Trophoblast cell (in vitro differentiated cells and primary cell): ENCODE measurements around the gene CXorf58.

Experiments used
- DNase-seq, 2 donors: peaks; one replicate each; pipeline ENCODE4 v3.0.0-alpha.2; 2016
- H2AFZ ChIP-seq: 2 replicates; pipeline ENCODE4 v1.6.1; 2013; ENCODE audit warnings: low read length, moderate library complexity, mild to moderate bottlenecking; ENCODE audit not compliant: insufficient read depth, poor library complexity
- H2AK5ac ChIP-seq: 2 replicates; pipeline ENCODE4 v1.6.1; 2013; ENCODE audit warnings: mild to moderate bottlenecking, low read length
- H2BK120ac ChIP-seq: 2 replicates; pipeline ENCODE4 v1.6.1; 2013; ENCODE audit warnings: low read length, mild to moderate bottlenecking, moderate library complexity; ENCODE audit not compliant: insufficient read depth, poor library complexity
- H2BK12ac ChIP-seq: 2 replicates; pipeline ENCODE4 v1.6.1; 2013; ENCODE audit warnings: mild to moderate bottlenecking, low read length, moderate library complexity
- H2BK5ac ChIP-seq: 2 replicates; pipeline ENCODE4 v1.6.1; 2013; ENCODE audit warnings: low read length, low read depth, moderate library complexity, mild to moderate bottlenecking; ENCODE audit not compliant: poor library complexity
- H3K14ac ChIP-seq: 2 replicates; pipeline ENCODE4 v1.6.1; 2013; ENCODE audit warnings: mild to moderate bottlenecking, low read length
- H3K18ac ChIP-seq: 2 replicates; pipeline ENCODE4 v1.6.1; 2013; ENCODE audit warnings: mild to moderate bottlenecking, low read length
- H3K23ac ChIP-seq: 2 replicates; pipeline ENCODE4 v1.6.1; 2013; ENCODE audit warnings: low read length
- H3K27ac ChIP-seq: 2 replicates; pipeline ENCODE4 v1.5.1; 2013; ENCODE audit warnings: low read depth, mild to moderate bottlenecking, inconsistent platforms, low read length, moderate library complexity
- H3K27me3 ChIP-seq: 2 replicates; pipeline ENCODE4 v1.6.1; 2013; ENCODE audit warnings: inconsistent platforms, mild to moderate bottlenecking, low read length, moderate library complexity; ENCODE audit not compliant: insufficient read depth
- H3K36me3 ChIP-seq, 2 experiments: 1 replicate in 1 of 2; 2 replicates in 1 of 2; pipeline ENCODE4 v1.6.1; 2013; ENCODE audit warnings: low read length in 2 of 2, mild to moderate bottlenecking in 2 of 2, moderate library complexity in 1 of 2; ENCODE audit not compliant: insufficient read depth in 2 of 2, control insufficient read depth in 1 of 2
- H3K4ac ChIP-seq: 2 replicates; pipeline ENCODE4 v1.6.1; 2013; ENCODE audit warnings: low read depth, mild to moderate bottlenecking, low read length, moderate library complexity
- H3K4me1 ChIP-seq, 2 experiments: 1 replicate in 1 of 2; 2 replicates in 1 of 2; pipeline ENCODE4 v1.6.1; 2013; ENCODE audit warnings: low read length in 2 of 2, mild to moderate bottlenecking in 2 of 2, moderate library complexity in 1 of 2; ENCODE audit not compliant: insufficient read depth in 2 of 2, control insufficient read depth in 1 of 2
- H3K4me2 ChIP-seq: 2 replicates; pipeline ENCODE4 v1.6.1; 2013; ENCODE audit warnings: inconsistent platforms, mild to moderate bottlenecking, low read length, moderate library complexity
- H3K4me3 ChIP-seq: 2 replicates; pipeline ENCODE4 v1.5.1; 2013; ENCODE audit warnings: mild to moderate bottlenecking, low read depth, low read length, inconsistent platforms
- H3K79me1 ChIP-seq: one replicate; pipeline ENCODE4 v1.6.1; 2013; ENCODE audit warnings: low read length
- H3K79me2 ChIP-seq: 2 replicates; pipeline ENCODE4 v1.6.1; 2013; ENCODE audit warnings: low read length, mild to moderate bottlenecking; ENCODE audit not compliant: control insufficient read depth, insufficient read depth, poor library complexity
- H3K9ac ChIP-seq: 2 replicates; pipeline ENCODE4 v1.6.1; 2013; ENCODE audit warnings: mild to moderate bottlenecking, low read length
- H3K9me3 ChIP-seq: 2 replicates; pipeline ENCODE4 v1.6.1; 2013; ENCODE audit warnings: low read depth, mild to moderate bottlenecking, control low read depth, inconsistent platforms, low read length; ENCODE audit not compliant: insufficient read depth
- H4K12ac ChIP-seq: 2 replicates; pipeline ENCODE4 v1.6.1; 2013; ENCODE audit warnings: low read depth, mild to moderate bottlenecking, low read length, moderate library complexity
- H4K8ac ChIP-seq: 2 replicates; pipeline ENCODE4 v1.6.1; 2013; ENCODE audit warnings: low read depth, mild to moderate bottlenecking, low read length, moderate library complexity
- H4K91ac ChIP-seq: one replicate; pipeline ENCODE4 v1.6.1; 2013; ENCODE audit warnings: low read depth, mild to moderate bottlenecking, low read length, moderate library complexity
- WGBS: extraction: QIAGEN DNeasy Blood & Tissue Kit; methylation state at CpG from one replicate; pipeline ENCODE4 v1.1.7; 2013; ENCODE audit warnings: missing lambda C conversion rate; ENCODE audit not compliant: insufficient read length, insufficient coverage; ENCODE audit errors: extremely low coverage; 5-methylcytosine and 5-hydroxymethylcytosine counted together

CXorf58 gene

DNA sequence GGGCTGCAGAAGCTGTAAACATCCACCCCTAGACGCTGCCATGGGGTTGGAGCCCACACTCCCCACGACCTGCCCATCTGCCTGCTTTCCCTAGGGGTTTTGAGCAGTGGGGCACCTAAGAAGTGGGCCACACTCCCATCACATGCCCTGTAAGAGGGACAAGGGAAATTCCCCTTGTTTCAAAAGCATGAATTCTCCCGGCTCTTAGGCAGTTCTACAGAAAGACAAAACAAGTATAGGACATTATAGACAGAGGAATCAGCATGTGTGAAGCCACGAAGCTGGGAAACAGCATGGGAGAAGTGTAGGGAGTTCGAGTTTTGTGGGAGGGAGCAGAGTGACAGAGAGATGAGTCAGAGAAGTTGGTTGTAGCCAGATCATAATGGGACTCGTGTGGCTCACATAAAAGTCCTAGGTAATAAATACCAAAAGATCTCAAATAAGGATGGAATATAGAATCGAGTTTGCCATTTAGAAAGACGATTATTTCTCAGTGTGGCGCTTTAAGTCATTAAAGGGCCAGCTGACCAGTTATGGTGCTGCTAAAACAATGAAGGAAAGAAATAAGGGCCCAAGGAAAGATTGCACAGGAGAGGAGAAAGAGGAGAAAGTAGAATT lies 24.0 kb upstream of the CXorf58 start:
- no peaks in the 10 kb centered on the region for H3K36me3 ChIP-seq
- H3K9me3 ChIP-seq, result no peaks in the 10 kb centered on the region
- H3K79me1 ChIP-seq, result no peaks in the 10 kb centered on the region
- no peak overlapping the region for H3K4me3 ChIP-seq
- no peak overlapping the region for H3K14ac ChIP-seq
- no peak overlapping the region for H4K91ac ChIP-seq
- H3K4me1 ChIP-seq, result peaks cover 2 to 7% of the 10 kb centered on the region in 2 experiments
- no peaks in the 10 kb centered on the region for H3K79me2 ChIP-seq
- no CpG with 5 or more reads among the region's 9 CpGs for WGBS
- no peak overlapping the region for H2BK120ac ChIP-seq
- H4K8ac ChIP-seq, result no peak overlapping the region
- DNase-seq, result peak; percentile 23 to 47
- H2AK5ac ChIP-seq, result no peak overlapping the region
- no peak overlapping the region for H3K4ac ChIP-seq
- no peak overlapping the region for H3K23ac ChIP-seq
- no peak overlapping the region for H3K9ac ChIP-seq
- H2AFZ ChIP-seq, result no peak overlapping the region
- H4K12ac ChIP-seq, result no peak overlapping the region
- H3K27ac ChIP-seq, result no peak overlapping the region
- H3K4me2 ChIP-seq, result no peak overlapping the region
- no peak overlapping the region for H2BK5ac ChIP-seq
- H3K18ac ChIP-seq, result no peak overlapping the region
- no peak overlapping the region for H2BK12ac ChIP-seq
- no peaks in the 10 kb centered on the region for H3K27me3 ChIP-seq

DNA sequence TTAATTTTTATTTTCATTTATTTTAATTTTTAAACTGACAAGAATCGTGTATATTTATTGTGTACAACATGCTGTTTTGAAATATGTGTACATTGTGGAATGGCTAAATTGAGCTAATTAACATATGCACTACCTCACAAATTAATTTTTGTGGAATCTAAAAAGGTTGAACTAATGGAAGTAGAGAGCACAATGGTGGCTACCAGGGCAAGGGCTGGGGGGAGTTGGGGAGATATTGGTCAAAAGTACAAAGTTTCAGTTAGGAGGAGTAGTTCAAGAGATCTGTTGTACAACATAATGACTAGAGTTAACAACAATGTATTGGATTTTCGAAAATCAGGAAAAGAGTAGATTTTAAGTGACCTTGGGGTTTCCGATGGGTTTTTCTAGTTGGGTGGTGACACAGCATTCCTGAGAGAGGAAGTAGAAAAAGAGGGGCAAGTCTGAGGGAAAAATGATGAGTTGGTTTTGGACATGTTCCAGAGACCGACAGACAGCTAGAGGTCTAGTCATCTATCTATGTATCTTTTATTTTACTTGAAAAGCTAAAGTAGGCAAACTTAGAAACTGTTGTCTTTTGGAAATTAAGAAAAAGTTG lies 23.3 kb upstream of the CXorf58 start:
- no CpG with 5 or more reads among the region's 4 CpGs for WGBS
- no peak overlapping the region for H2AK5ac ChIP-seq
- no peak overlapping the region for H2AFZ ChIP-seq
- H3K27ac ChIP-seq, result no peak overlapping the region
- H3K9me3 ChIP-seq, result no peaks in the 10 kb centered on the region
- no peak overlapping the region for H3K23ac ChIP-seq
- no peak overlapping the region for H4K91ac ChIP-seq
- no peak overlapping the region for H2BK12ac ChIP-seq
- H3K4me3 ChIP-seq, result no peak overlapping the region
- DNase-seq, result peak in 1 of 2 donors; percentile 16
- no peaks in the 10 kb centered on the region for H3K79me1 ChIP-seq
- no peak overlapping the region for H2BK120ac ChIP-seq
- H3K14ac ChIP-seq, result no peak overlapping the region
- H3K18ac ChIP-seq, result no peak overlapping the region
- no peak overlapping the region for H4K12ac ChIP-seq
- no peak overlapping the region for H2BK5ac ChIP-seq
- peaks cover 2 to 7% of the 10 kb centered on the region in 2 experiments for H3K4me1 ChIP-seq
- H3K9ac ChIP-seq, result no peak overlapping the region
- H3K36me3 ChIP-seq, result no peaks in the 10 kb centered on the region
- no peak overlapping the region for H4K8ac ChIP-seq
- H3K4me2 ChIP-seq, result no peak overlapping the region
- H3K4ac ChIP-seq, result no peak overlapping the region
- no peaks in the 10 kb centered on the region for H3K79me2 ChIP-seq
- H3K27me3 ChIP-seq, result no peaks in the 10 kb centered on the region

DNA sequence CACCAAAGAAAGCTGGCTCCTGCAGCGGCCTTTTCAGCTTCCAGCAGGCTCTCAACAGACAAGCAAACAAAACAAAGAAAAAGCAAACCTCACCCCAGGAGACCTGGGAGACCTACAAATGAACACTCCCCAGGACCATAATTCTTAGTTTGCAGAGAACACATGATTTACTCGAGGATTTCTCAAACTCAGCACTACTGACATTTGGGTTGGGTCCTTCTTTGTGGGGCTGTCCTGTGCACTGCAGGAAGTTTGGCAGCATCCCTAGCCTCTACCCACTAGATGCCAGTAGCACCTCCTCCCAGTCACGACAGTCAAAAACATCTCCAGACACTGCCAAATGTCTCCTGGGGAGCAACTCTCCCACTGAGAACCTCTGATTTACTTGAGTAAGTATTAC lies 22.0 kb upstream of the CXorf58 start:
- Histone ChIP-seq H3K23ac (no peak overlapping the region), H3K4me2 (no peak overlapping the region), H3K14ac (no peak overlapping the region), H3K79me2 (no peaks in the 10 kb centered on the region), H3K27ac (no peak overlapping the region), H3K9ac (no peak overlapping the region), H3K4me3 (no peak overlapping the region), H2BK5ac (no peak overlapping the region), H3K36me3 (no peaks in the 10 kb centered on the region), H3K79me1 (no peaks in the 10 kb centered on the region), H2BK12ac (no peak overlapping the region), H3K4me1 (peaks cover 2 to 7% of the 10 kb centered on the region in 2 experiments), H3K4ac (no peak overlapping the region), H2BK120ac (no peak overlapping the region), H3K27me3 (no peaks in the 10 kb centered on the region), H4K12ac (no peak overlapping the region), H3K18ac (no peak overlapping the region), H3K9me3 (no peaks in the 10 kb centered on the region), H4K8ac (no peak overlapping the region), H2AK5ac (no peak overlapping the region), H4K91ac (no peak overlapping the region), H2AFZ (no peak overlapping the region)
- no peak for DNase-seq
- WGBS, result no CpG with 5 or more reads among the region's 3 CpGs

DNA sequence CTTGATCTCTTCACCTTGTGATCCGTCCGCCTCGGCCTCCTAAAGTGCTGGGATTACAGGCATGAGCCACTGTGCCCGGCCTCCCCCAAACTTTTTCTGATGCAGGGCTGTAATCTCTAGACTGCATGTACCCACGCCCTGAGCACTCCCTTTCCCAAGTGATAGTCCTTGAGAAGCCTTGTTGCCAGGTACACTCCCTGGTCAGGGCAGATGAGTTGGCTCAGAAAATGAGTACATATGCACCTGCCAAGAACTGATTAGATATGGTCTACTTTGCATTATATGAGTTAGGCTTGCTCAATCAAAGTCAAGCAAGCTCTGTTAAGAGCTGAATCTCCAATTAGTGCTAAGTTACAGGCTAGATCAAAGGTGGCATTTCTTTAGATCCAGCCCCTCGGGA lies 20.4 kb upstream of the CXorf58 start:
- Histone ChIP-seq H3K27me3 (no peaks in the 10 kb centered on the region), H2BK12ac (no peak overlapping the region), H3K36me3 (no peaks in the 10 kb centered on the region), H3K14ac (no peak overlapping the region), H2BK5ac (no peak overlapping the region), H3K4me2 (no peak overlapping the region), H3K9ac (no peak overlapping the region), H3K4ac (no peak overlapping the region), H3K79me2 (no peaks in the 10 kb centered on the region), H3K4me1 (peaks cover 2 to 7% of the 10 kb centered on the region in 2 experiments), H3K18ac (no peak overlapping the region), H4K8ac (no peak overlapping the region), H4K12ac (no peak overlapping the region), H2AFZ (no peak overlapping the region), H3K27ac (no peak overlapping the region), H2BK120ac (no peak overlapping the region), H4K91ac (no peak overlapping the region), H3K23ac (no peak overlapping the region), H2AK5ac (no peak overlapping the region), H3K4me3 (no peak overlapping the region), H3K9me3 (no peaks in the 10 kb centered on the region), H3K79me1 (no peaks in the 10 kb centered on the region)
- DNase-seq, result no peak
- no CpG with 5 or more reads among the region's 6 CpGs for WGBS
